H1 (cell line): ENCODE data around the gene NEURL2. TPM values are rescaled to one million over a fixed set of nuclear protein-coding genes. Genes with fewer than 3 reads are reported as not detected.

Experiments
- CTCF ChIA-PET: fragments of 300-600 bp; sonication (Branson Sonifier 250); formaldehyde crosslinking; loops from one replicate; lab custom pipeline; 2021; ENCODE audit not compliant: partially characterized antibody; lab: Charles Lee
- POLR2A ChIA-PET: fragments of 300-600 bp; sonication (Branson Sonifier 250); formaldehyde crosslinking; loops from one replicate; lab custom pipeline; 2021; ENCODE audit warnings: inconsistent platforms; ENCODE audit not compliant: partially characterized antibody; lab: Charles Lee
- DNase-seq, 2 experiments: peaks; one replicate each; pipeline versions ENCODE4 v3.0.0 to v3.0.0-alpha.2; 2010 to 2022; ENCODE audit warnings: low spot score in 2 of 2, low read depth in 1 of 2, mixed read lengths in 1 of 2
- FAIRE-seq: peaks from 2 replicates; lab custom pipeline; 2011; peaks lifted over from hg19 to GRCh38; lab: Jason Lieb, UNC
- H2AFZ ChIP-seq: 2 replicates; pipeline ENCODE4 v1.8.1; 2012; ENCODE audit warnings: low read length, inconsistent platforms
- H2AK5ac ChIP-seq: 2 replicates; pipeline ENCODE4 v1.6.1; 2013; ENCODE audit warnings: low read depth, low read length
- H2BK120ac ChIP-seq: replicated peaks from 2 replicates; pipeline ENCODE3; 2013; ENCODE audit warnings: low read depth, low read length, inconsistent platforms
- H2BK12ac ChIP-seq: 2 replicates; pipeline ENCODE4 v1.6.1; 2013; ENCODE audit warnings: low read depth, low read length
- H2BK15ac ChIP-seq: 2 replicates; pipeline ENCODE4 v1.6.1; 2013; ENCODE audit warnings: low read length
- H2BK20ac ChIP-seq: 2 replicates; pipeline ENCODE4 v1.6.1; 2013; ENCODE audit warnings: low read length
- H2BK5ac ChIP-seq: 2 replicates; pipeline ENCODE4 v1.6.1; 2013; ENCODE audit warnings: low read depth, low read length
- H3K14ac ChIP-seq: 2 replicates; pipeline ENCODE4 v1.6.1; 2013; ENCODE audit warnings: inconsistent platforms; ENCODE audit not compliant: insufficient read length
- H3K18ac ChIP-seq: 2 replicates; pipeline ENCODE4 v1.6.1; 2013; ENCODE audit warnings: low read length; ENCODE audit errors: extremely low read depth
- H3K23ac ChIP-seq: 2 replicates; pipeline ENCODE4 v1.6.1; 2013; ENCODE audit warnings: inconsistent platforms; ENCODE audit not compliant: insufficient read length
- H3K23me2 ChIP-seq: 2 replicates; pipeline ENCODE4 v1.6.1; 2013; ENCODE audit warnings: low read depth, low read length
- H3K27ac ChIP-seq: 2 replicates; pipeline ENCODE4 v1.6.1; 2011; ENCODE audit warnings: low read depth, low read length, inconsistent platforms
- H3K27me3 ChIP-seq, 4 experiments: replicated peaks in 1 of 4; 1 replicate in 1 of 4; 2 replicates in 3 of 4; pipeline versions ENCODE4 v1.6.1 to v1.8.1; 2011 to 2013; ENCODE audit warnings: low read length in 3 of 4, mild to moderate bottlenecking in 3 of 4, inconsistent platforms in 2 of 4, mixed read lengths in 2 of 4, moderate library complexity in 1 of 4; ENCODE audit not compliant: control insufficient read depth in 3 of 4, insufficient read depth in 3 of 4; ENCODE audit errors: extremely low read depth in 1 of 4
- H3K36me3 ChIP-seq, 4 experiments: 2 replicates each; pipeline versions ENCODE4 v1.6.1 to v1.8.1; 2011 to 2013; ENCODE audit warnings: mild to moderate bottlenecking in 4 of 4, low read length in 3 of 4, moderate library complexity in 2 of 4, control low read depth in 1 of 4, inconsistent platforms in 1 of 4; ENCODE audit not compliant: insufficient read depth in 4 of 4, control insufficient read depth in 2 of 4
- H3K4ac ChIP-seq: replicated peaks from 2 replicates; pipeline ENCODE3; 2013; ENCODE audit warnings: low read length, low read depth, mixed read lengths, inconsistent platforms; ENCODE audit not compliant: insufficient read length
- H3K4me1 ChIP-seq, 4 experiments: replicated peaks in 1 of 4; 1 replicate in 1 of 4; 2 replicates in 3 of 4; pipeline versions ENCODE4 v1.6.1 to v1.8.1; 2011 to 2013; ENCODE audit warnings: low read length in 3 of 4, inconsistent platforms in 2 of 4, mixed read lengths in 1 of 4; ENCODE audit not compliant: insufficient read depth in 4 of 4, control insufficient read depth in 3 of 4
- H3K4me2 ChIP-seq, 2 experiments: 2 replicates each; pipeline versions ENCODE4 v1.6.1 to v1.8.1; 2011 to 2013; ENCODE audit warnings: low read depth in 2 of 2, low read length in 2 of 2, control low read depth in 1 of 2, inconsistent platforms in 1 of 2, mild to moderate bottlenecking in 1 of 2; ENCODE audit not compliant: insufficient read depth in 1 of 2
- H3K4me3 ChIP-seq, 4 experiments: fragments of 200-600, 300-600 bp in 1 of 4; sonication (generic), shearing (Covaris generic), sonication (Bioruptor Twin) in 1 of 4; 2 replicates each; pipeline versions ENCODE4 v1.5.1 to v1.8.1; 2011 to 2016; ENCODE audit warnings: low read length in 4 of 4, low read depth in 3 of 4, control low read depth in 2 of 4, inconsistent platforms in 2 of 4, mild to moderate bottlenecking in 2 of 4, mixed read lengths in 1 of 4, moderate library complexity in 1 of 4; ENCODE audit not compliant: insufficient read depth in 2 of 4; ENCODE audit errors: extremely low read depth in 1 of 4
- H3K56ac ChIP-seq: replicated peaks from 2 replicates; pipeline ENCODE3; 2013; ENCODE audit warnings: low read depth, mild to moderate bottlenecking, mixed read lengths, low read length, inconsistent platforms; ENCODE audit not compliant: insufficient read length
- H3K79me1 ChIP-seq: 2 replicates; pipeline ENCODE4 v1.6.1; 2013; ENCODE audit warnings: low read depth, low read length, control low read depth
- H3K79me2 ChIP-seq, 2 experiments: 2 replicates each; pipeline versions ENCODE4 v1.6.1 to v1.8.1; 2012 to 2013; ENCODE audit warnings: low read length in 2 of 2, mild to moderate bottlenecking in 2 of 2, inconsistent platforms in 1 of 2; ENCODE audit not compliant: insufficient read depth in 2 of 2, control insufficient read depth in 1 of 2
- H3K9ac ChIP-seq, 4 experiments: replicated peaks in 1 of 4; 1 replicate in 1 of 4; 2 replicates in 3 of 4; pipeline versions ENCODE4 v1.6.1 to v1.8.1; 2011 to 2013; ENCODE audit warnings: low read depth in 3 of 4, low read length in 3 of 4, control low read depth in 2 of 4, mild to moderate bottlenecking in 2 of 4, moderate library complexity in 2 of 4, inconsistent platforms in 1 of 4; ENCODE audit errors: extremely low read depth in 1 of 4
- H3K9me3 ChIP-seq, 2 experiments: 2 replicates each; pipeline versions ENCODE4 v1.6.1 to v1.8.1; 2012 to 2013; ENCODE audit warnings: mild to moderate bottlenecking in 2 of 2, moderate library complexity in 2 of 2, control low read depth in 1 of 2, inconsistent platforms in 1 of 2, low read depth in 1 of 2, low read length in 1 of 2, mixed read lengths in 1 of 2; ENCODE audit not compliant: insufficient read depth in 2 of 2
- H4K20me1 ChIP-seq, 2 experiments: replicated peaks in 1 of 2; 2 replicates each; pipeline versions ENCODE3 to v1.8.1; 2011 to 2013; ENCODE audit warnings: inconsistent platforms in 2 of 2, low read length in 2 of 2, mild to moderate bottlenecking in 1 of 2; ENCODE audit not compliant: insufficient read depth in 2 of 2, control insufficient read depth in 1 of 2
- H4K5ac ChIP-seq: 2 replicates; pipeline ENCODE4 v1.6.1; 2013; ENCODE audit warnings: low read length, low read depth, mixed read lengths, inconsistent platforms; ENCODE audit not compliant: insufficient read length
- H4K8ac ChIP-seq: 2 replicates; pipeline ENCODE4 v1.8.0; 2013; ENCODE audit warnings: mild to moderate bottlenecking, moderate library complexity, low read length, inconsistent platforms; ENCODE audit not compliant: insufficient read depth; ENCODE audit errors: extremely low read depth
- H4K91ac ChIP-seq: replicated peaks from 2 replicates; pipeline ENCODE3; 2013; ENCODE audit warnings: low read length, mixed read lengths, inconsistent platforms; ENCODE audit not compliant: insufficient read length
- KDM1A ChIP-seq: fragments of 200-600, 300-600 bp; sonication (generic); IDR thresholded peaks from 2 replicates; pipeline ENCODE4 v1.7.1; 2016; ENCODE audit warnings: mild to moderate bottlenecking, low read length, borderline replicate concordance
- RFX5 ChIP-seq: IDR thresholded peaks from 2 replicates; pipeline ENCODE4 v1.6.1; 2011; ENCODE audit warnings: low read depth, low read length, improper control_type of control experiment, borderline replicate concordance
- RNF2 ChIP-seq: fragments of 200-900, 300-1000 bp; sonication (generic); IDR thresholded peaks from 2 replicates; pipeline ENCODE4 v1.7.1; 2016; ENCODE audit warnings: borderline replicate concordance, low read depth, mild to moderate bottlenecking, antibody characterized with exemption, low read length; ENCODE audit not compliant: poor library complexity, severe bottlenecking; ENCODE audit errors: missing control alignments
- SP2 ChIP-seq: IDR thresholded peaks from 2 replicates; pipeline ENCODE4 v1.6.1; 2012; ENCODE audit warnings: mild to moderate bottlenecking, low read length, inconsistent platforms
- TAF1 ChIP-seq: IDR thresholded peaks from 2 replicates; pipeline ENCODE4 v1.6.1; 2011; ENCODE audit warnings: mild to moderate bottlenecking, low read depth, low read length
- TCF12 ChIP-seq: IDR thresholded peaks from 2 replicates; pipeline ENCODE4 v1.6.1; 2011; ENCODE audit warnings: low read depth, mild to moderate bottlenecking, low read length
- WGBS, 2 experiments: shearing (Covaris generic) in 1 of 2; methylation state at CpG; one replicate each; pipeline versions ENCODE4 v1.1.6 to v1.1.7; 2013 to 2015; ENCODE audit warnings: low lambda C conversion rate in 2 of 2, mixed read lengths in 2 of 2, inconsistent platforms in 1 of 2, low coverage in 1 of 2, missing lambda C conversion rate in 1 of 2; ENCODE audit not compliant: insufficient replicate concordance in 2 of 2, insufficient coverage in 1 of 2, insufficient read length in 1 of 2; ENCODE audit errors: extremely low coverage in 1 of 2, missing lambda C conversion rate in 1 of 2; 5-methylcytosine and 5-hydroxymethylcytosine counted together
- polyA plus RNA-seq, 7 experiments: library from polyadenylated mRNA; depleted of rRNA in 3 of 7; stranded (reverse) in 5 of 7; unstranded in 2 of 7; fragments of >200 nt in 5 of 7; fragments of 200-250 nt in 2 of 7; gene quantifications; 1 replicate in 5 of 7; 2 replicates in 1 of 7; 4 replicates in 1 of 7; pipeline versions ENCODE4 v1.2.1 to v1.2.3, GENCODE V29; 2011 to 2013; ENCODE audit warnings: missing spikeins in 2 of 7, mixed read lengths in 2 of 7
- total RNA-seq: library from RNA; stranded (reverse); fragmentation: NEBNext Ultra II Directional; extraction: Animal tissue kit (Norgen Biotek cat#: 25700); gene quantifications from 2 replicates; pipeline ENCODE4 v1.2.1, GENCODE V29; 2021

NEURL2 gene
- total and polyA plus RNA-seq, 2 of the 8 experiments (the other 6 are each of a cell fraction or from before 2014, with no cell fraction given), result 6.9 TPM

GRCh38 chr20:45905505-45906079 lies 14.6 kb upstream of the NEURL2 start:
- Histone ChIP-seq H3K18ac (no peak overlapping the region), H3K27me3 (no peaks in the 10 kb centered on the region), H3K36me3 (peaks cover 13 to 61% (median 51%) of the 10 kb centered on the region in 4 experiments), H2BK12ac (no peak overlapping the region), H4K91ac (no peak overlapping the region), H4K20me1 (peaks cover 2 to 13% of the 10 kb centered on the region in 2 experiments), H2BK120ac (no peak overlapping the region), H3K79me2 (0 out of 4 replicates have a peak, but pooled peaks cover 0 to 3% of the 10 kb centered on the region in 2 experiments), H2AK5ac (no peak overlapping the region), H2BK15ac (no peak overlapping the region), H3K4me1 (no peaks in the 10 kb centered on the region; a peak in 1 of 7 replicates), H3K79me1 (no peaks in the 10 kb centered on the region; the same call in 1 of the 2 replicates), H3K56ac (no peak overlapping the region), H2BK5ac (no peak overlapping the region), H3K27ac (no peak overlapping the region), H3K4ac (no peak overlapping the region), H3K4me3 (no peak overlapping the region), H4K8ac (no peak overlapping the region), H2AFZ (no peak overlapping the region), H3K9ac (no peak overlapping the region), H3K23ac (no peak overlapping the region), H3K23me2 (peaks cover 1% of the 10 kb centered on the region; the same call in 1 of the 2 replicates), H4K5ac (no peak overlapping the region), H2BK20ac (no peak overlapping the region), H3K14ac (no peak overlapping the region), H3K4me2 (no peak overlapping the region), H3K9me3 (no peaks in the 10 kb centered on the region)
- TF ChIP-seq KDM1A (no peak), TAF1 (no peak), SP2 (no peak), RNF2 (no peak), RFX5 (no peak), TCF12 (no peak)
- ChIA-PET POLR2A (interaction anchor here (0.6 to 9.2 kb wide), 21 partner anchors 10 to 559 kb away, joined by 3 to 172 read pairs (median 3); partner anchors contain the start of genes CTSA, NEURL2 and ZSWIM1), CTCF (interaction anchor here (0.8 to 2.6 kb wide), 7 partner anchors 14 to 84 kb away, joined by 3 to 15 read pairs (median 3); partner anchors contain the start of genes CTSA and NEURL2)
- FAIRE-seq (no peak), DNase-seq (no peak)
- 86% methylated on average over 8 of the region's 8 CpGs; no CpG with 5 or more reads in 1 of the 2 experiments for WGBS, 2 experiments
